ENCODE measurements around the gene MAP1LC3B2. TPM values are rescaled to one million over a fixed set of nuclear protein-coding genes. Genes with fewer than 3 reads are reported as not detected.

MAP1LC3B2 gene
- total and polyA plus RNA-seq, 10 of the 15 experiments (the other 5 are each of a cell fraction or from before 2014, with no cell fraction given), result 0.23 to 2.7 (median 0.72) TPM; not detected in 3

GRCh38 chr12:116621194-116621593 lies 62.0 kb downstream of the MAP1LC3B2 start:
- no peak for TF ChIP-seq IKZF1 (conservative IDR thresholded peaks at IDR 0.05)
- TF ChIP-seq TBL1XR1 (IDR thresholded peaks at IDR 0.05; ENCODE audit: low read depth, low read length), result no peak
- TF ChIP-seq ATF2 (IDR thresholded peaks at IDR 0.05; ENCODE audit: low read length), result no peak
- no peak for TF ChIP-seq ZBTB40 (IDR thresholded peaks at IDR 0.05; ENCODE audit: borderline replicate concordance)
- no peak for TF ChIP-seq IRF3 (IDR thresholded peaks at IDR 0.05)
- TF ChIP-seq JUND (IDR thresholded peaks at IDR 0.05; ENCODE audit: low read depth, low read length), result no peak
- TF ChIP-seq IRF5 (IDR thresholded peaks at IDR 0.05; ENCODE audit: borderline replicate concordance), result no peak
- no peak for TF ChIP-seq IKZF2 (IDR thresholded peaks at IDR 0.05)
- no peak for TF ChIP-seq EP300 (IDR thresholded peaks at IDR 0.05; ENCODE audit: borderline replicate concordance in 1 of 2, control insufficient read depth in 1 of 2, low read depth in 2 of 2, low read length in 2 of 2)
- TF ChIP-seq ZBTB33 (IDR thresholded peaks at IDR 0.05), result no peak
- no peak for TF ChIP-seq JUNB (IDR thresholded peaks at IDR 0.05)
- TF ChIP-seq LARP7 (IDR thresholded peaks at IDR 0.05), result no peak
- no peak for TF ChIP-seq KAT2A (conservative IDR thresholded peaks at IDR 0.05; ENCODE audit: control insufficient read depth, low read depth, low read length)
- ATAC-seq (no peak), FAIRE-seq (no peak), DNase-seq (ENCODE audit: low read depth, low spot score) (no peak)
- no peaks in the 10 kb centered on the region for H4K20me1 ChIP-seq (ENCODE audit: control insufficient read depth, insufficient read depth)
- H3K4me3 ChIP-seq, result no peak overlapping the region
- no peak overlapping the region for H2AFZ ChIP-seq (ENCODE audit: control insufficient read depth, low read depth, low read length)
- BruUV-seq (replicated peaks), result no TSS peak
- intact Hi-C loops (cut with micrococcal nuclease; ENCODE audit: unreplicated experiment) (loop anchor here (5.0 kb wide), 1 partner anchor 76 kb away; no protein-coding TSS in a partner anchor), in situ Hi-C loops (cut with MboI) (no loop called here)
- RAD21 ChIA-PET (ENCODE audit: unreplicated experiment), result no interaction called here
- CTCF ChIA-PET, result interaction anchor here (0.8 kb wide), 1 partner anchor 77 kb away, joined by 3 read pairs; no protein-coding TSS in a partner anchor
- H3K9me3 ChIP-seq (replicated peaks; ENCODE audit: control insufficient read depth, insufficient read depth, low read length), result peaks cover 4% of the 10 kb centered on the region; the same call in 1 of the 3 replicates
- no peak overlapping the region for H3K9ac ChIP-seq (ENCODE audit: control insufficient read depth, insufficient read depth, low read length)
- H3K4me2 ChIP-seq (ENCODE audit: control insufficient read depth, insufficient read depth), result no peak overlapping the region
- WGBS (ENCODE audit: insufficient coverage, insufficient replicate concordance, low lambda C conversion rate, missing lambda C conversion rate), result 27% methylated on average over 4 of the region's 4 CpGs
- no peaks in the 10 kb centered on the region for H3K4me1 ChIP-seq (ENCODE audit: control insufficient read depth, insufficient read depth, low read length)
- SMC1A ChIA-PET (ENCODE audit: uncharacterized antibody, unreplicated experiment), result no interaction called here
- no peaks in the 10 kb centered on the region for H3K79me2 ChIP-seq (ENCODE audit: control insufficient read depth, insufficient read depth, low read length)
- peaks cover 0 to 4% of the 10 kb centered on the region in 2 experiments; a peak in 1 of 4 replicates for H3K27me3 ChIP-seq (replicated peaks in 1 of 2; ENCODE audit: control insufficient read depth in 2 of 2, insufficient read depth in 2 of 2, low read length in 1 of 2)
- no peak overlapping the region for H3K27ac ChIP-seq (ENCODE audit: control insufficient read depth, insufficient read depth)
- POLR2A ChIA-PET, result no interaction called here
- H3K36me3 ChIP-seq (ENCODE audit: control insufficient read depth in 2 of 2, insufficient read depth in 2 of 2, low read length in 1 of 2), result no peaks in the 10 kb centered on the region
